Motor neuron (in vitro differentiated cells): ENCODE results near the gene RELN. TPM values are rescaled to one million over a fixed set of nuclear protein-coding genes. Genes with fewer than 3 reads are reported as not detected.
"Not testable (repeated sequence)": the region's sequence is repeated elsewhere in the genome, so short reads cannot be mapped to it uniquely, and the experiment has no call there.

Source experiments
- ATAC-seq, 8 experiments: fragments of 200-7000 bp; cut with Tn5 transposase; replicated peaks in 6 of 8; 2 replicates each; pipeline ENCODE4 v1.8.0; 2021; ENCODE audit warnings: mild to moderate bottlenecking in 8 of 8, moderate library complexity in 8 of 8
- H3K27ac ChIP-seq, 2 donors: fragments of 250-450 bp; sonication (Bioruptor Pico); 2 replicates each; pipeline ENCODE4 v1.9.0; 2021; ENCODE audit warnings: antibody characterized with exemption in 2 of 2, mild to moderate bottlenecking in 2 of 2, moderate library complexity in 1 of 2
- H3K4me1 ChIP-seq, 2 donors: fragments of 250-450 bp; sonication (Bioruptor Pico); replicated peaks in 1 of 2; 2 replicates each; pipeline ENCODE4 v1.6.1; 2021; ENCODE audit warnings: antibody characterized with exemption in 2 of 2, mild to moderate bottlenecking in 2 of 2, moderate library complexity in 1 of 2
- H3K4me3 ChIP-seq, 5 donors: fragments of 250-450 bp; sonication (Bioruptor Pico); 2 replicates each; pipeline ENCODE4 v1.9.0; 2021; ENCODE audit warnings: antibody characterized with exemption in 5 of 5, mild to moderate bottlenecking in 5 of 5, moderate library complexity in 4 of 5
- WGBS, 10 experiments: fragments of 450-650 bp; shearing (Covaris generic); methylation state at CpG; one replicate each; pipeline ENCODE4 v1.0.0; 2022; 5-methylcytosine and 5-hydroxymethylcytosine counted together
- in situ Hi-C, 9 experiments: fragments of 400-800 bp; cut with MboI; loops; one replicate each; pipeline ENCODE4 v1.15.0; 2021; ENCODE audit warnings: low sequenced_read_pairs in 9 of 9, low pct_unique_long_range_greater_than_20kb in 2 of 9; ENCODE audit not compliant: unreplicated experiment in 9 of 9
- total RNA-seq, 8 experiments: library from RNA; unstranded; fragments of 300-600 nt; gene quantifications; 2 replicates each; pipeline versions ENCODE4 v1.2.3 to v1.2.4, GENCODE V29; 2022

RELN gene
- total RNA-seq: 10 to 100 TPM in 6 of 8 experiments, 1 to 10 TPM in 1, under 1 TPM in 1; 0.36 to 72.9 (median 35.2) TPM

- Histone ChIP-seq H3K4me1 (peaks cover 2 to 5% of the 10 kb centered on the region in 2 donors), H3K27ac (peak within 1 kb of the TSS; percentile 54 to 64), H3K4me3 (peak within 1 kb of the TSS; percentile 50 to 87 (median 55))
- 0 to 20% (median 0%) methylated on average over 1 to 9 of the region's 89 CpGs; no CpG with 5 or more reads in 6 of the 10 experiments for WGBS, 10 experiments
- in situ Hi-C loops: no loop called here
- peak; percentile 12 to 84 (median 78) for ATAC-seq
Measured at GRCh38 chr7:103989200-103989784, at the start of gene RELN. Gene RELN (minus strand): TSS chr7:103989658. CDS start chr7:103989356, 302 bp downstream.

GRCh38 chr7:104038136-104038535 lies 48.7 kb upstream of the RELN start:
- in situ Hi-C loops: no loop called here
- Histone ChIP-seq H3K4me3 (no peak overlapping the region), H3K27ac (no peak overlapping the region), H3K4me1 (no peaks in the 10 kb centered on the region)
- ATAC-seq: no peak
- 14 to 93% (median 80%) methylated on average over 1 to 2 of the region's 2 CpGs; no CpG with 5 or more reads in 1 of the 10 experiments for WGBS, 10 experiments

DNA sequence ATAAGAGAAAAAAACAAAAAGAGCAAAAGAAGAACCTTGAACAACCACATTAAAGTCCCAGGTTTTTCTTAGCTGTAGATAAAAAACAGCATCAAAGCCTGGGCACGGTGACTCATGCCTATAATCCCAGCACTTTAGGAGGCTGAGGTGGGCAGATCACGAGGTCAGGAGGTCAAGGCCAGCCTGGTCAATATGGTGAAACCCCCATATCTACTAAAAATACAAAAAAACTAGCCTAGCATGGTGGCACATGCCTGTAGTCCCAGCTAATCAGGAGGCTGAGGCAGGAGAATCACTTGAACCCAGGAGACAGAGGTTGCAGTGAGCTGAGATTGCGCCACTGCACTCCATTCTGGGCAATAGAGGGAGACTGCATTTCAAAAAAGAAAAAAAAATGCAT lies 47.4 kb upstream of the RELN start:
- H3K4me3 ChIP-seq, H3K27ac ChIP-seq, ATAC-seq, H3K4me1 ChIP-seq, in situ Hi-C loops: not testable (repeated sequence)
- 21 to 100% (median 73%) methylated on average over 1 to 3 of the region's 3 CpGs; no CpG with 5 or more reads in 1 of the 10 experiments for WGBS, 10 experiments

DNA sequence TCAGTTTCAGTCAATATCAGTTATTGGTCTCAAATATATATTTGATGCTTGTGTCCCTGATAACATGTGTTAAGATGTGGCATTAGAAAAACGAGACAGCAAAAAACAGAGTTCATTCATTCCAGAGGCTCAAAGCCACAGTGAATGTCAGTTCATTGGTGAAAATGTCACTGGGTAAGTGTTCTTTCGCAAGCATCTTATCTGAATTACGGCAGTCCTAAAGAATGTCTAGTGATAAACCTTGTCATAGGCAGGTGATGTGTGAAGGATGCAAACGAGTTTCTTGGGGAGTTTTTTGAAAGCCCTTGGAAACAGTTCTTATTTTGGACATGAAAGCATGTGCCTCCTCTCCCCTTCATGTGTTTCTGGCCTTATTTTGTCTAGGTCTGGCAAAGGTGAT lies 45.9 kb upstream of the RELN start:
- WGBS, 10 experiments: 20 to 100% (median 84%) methylated on average over 1 to 4 of the region's 4 CpGs
- no peak for ATAC-seq
- Histone ChIP-seq H3K4me1 (no peaks in the 10 kb centered on the region), H3K4me3 (no peak overlapping the region), H3K27ac (no peak overlapping the region)
- in situ Hi-C loops: no loop called here

DNA sequence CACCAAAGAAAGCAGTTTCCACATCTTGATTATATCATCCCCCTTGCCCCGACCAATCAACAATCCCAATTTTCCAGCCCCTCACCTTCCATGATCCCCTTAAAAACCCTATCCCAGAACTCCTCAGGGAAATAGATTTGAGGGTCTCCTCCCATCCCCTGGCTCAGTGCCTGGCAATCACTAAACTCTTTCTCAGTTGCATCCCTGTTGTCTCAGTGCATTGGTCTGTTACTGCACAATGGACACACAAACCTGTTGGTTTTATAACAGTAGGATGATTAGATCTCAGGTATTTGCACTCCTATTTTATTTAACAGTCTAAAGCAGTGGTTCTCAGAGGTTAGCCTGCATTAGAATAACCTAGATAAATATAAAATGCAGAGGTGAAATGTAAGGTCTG lies 45.2 kb upstream of the RELN start:
- no peaks in the 10 kb centered on the region for H3K4me1 ChIP-seq
- in situ Hi-C loops: no loop called here
- ATAC-seq: no peak
- H3K27ac ChIP-seq: no peak overlapping the region
- WGBS, 10 experiments: 0 to 80% (median 33%) methylated on average over 1 of the region's 1 CpG; no CpG with 5 or more reads in 5 of the 10 experiments
- no peak overlapping the region for H3K4me3 ChIP-seq

DNA sequence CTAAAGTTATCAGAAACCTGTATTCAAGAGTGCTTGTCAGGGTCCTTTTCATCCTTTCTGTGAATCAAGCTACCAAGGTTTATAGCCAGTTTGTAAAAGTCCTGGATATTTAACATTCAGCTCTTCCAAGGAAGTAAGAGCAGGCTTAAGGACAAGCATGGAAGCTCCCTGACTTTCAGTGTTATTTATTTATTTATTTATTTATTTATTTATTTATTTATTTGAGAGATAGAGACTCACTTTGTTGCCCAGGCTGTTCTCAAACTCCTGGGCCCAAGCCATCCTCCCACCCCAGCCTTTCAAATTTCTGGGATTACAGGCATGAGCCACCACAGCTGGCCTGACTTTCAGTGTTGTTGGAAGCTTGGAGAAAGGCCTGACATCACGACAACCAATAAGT lies 44.4 kb upstream of the RELN start:
- in situ Hi-C loops: no loop called here

DNA sequence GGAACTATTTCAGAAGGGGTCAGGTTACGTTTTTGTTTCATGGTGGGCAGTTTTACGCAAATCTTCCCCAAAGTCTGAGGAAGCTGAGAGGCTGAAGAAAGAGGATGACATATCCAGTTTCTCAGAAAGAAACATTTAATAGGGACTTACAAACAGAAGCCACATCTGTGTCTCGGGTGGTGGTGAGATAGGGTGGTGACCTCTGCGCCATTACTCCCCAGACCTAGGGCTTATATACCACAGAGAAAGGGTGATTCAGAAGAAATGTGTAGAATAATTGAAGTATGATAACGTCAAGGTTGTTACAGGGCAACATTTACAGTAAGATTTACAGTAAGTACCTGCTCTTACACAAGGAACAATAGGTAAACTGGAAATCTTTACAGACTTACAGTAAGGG lies 43.0 kb upstream of the RELN start:
- in situ Hi-C loops: no loop called here
- Histone ChIP-seq H3K4me3 (no peak overlapping the region), H3K27ac (no peak overlapping the region), H3K4me1 (no peaks in the 10 kb centered on the region)
- ATAC-seq: no peak
- WGBS, 10 experiments: 0 to 100% (median 50%) methylated on average over 1 to 5 of the region's 5 CpGs; no CpG with 5 or more reads in 1 of the 10 experiments

More for the DNA sequence above, 44.4 kb upstream of the RELN start:
- no peak for ATAC-seq
- Histone ChIP-seq H3K4me3 (no peak overlapping the region), H3K4me1 (no peaks in the 10 kb centered on the region), H3K27ac (no peak overlapping the region)
- 0 to 86% (median 73%) methylated on average over 1 of the region's 1 CpG; no CpG with 5 or more reads in 4 of the 10 experiments for WGBS, 10 experiments

DNA sequence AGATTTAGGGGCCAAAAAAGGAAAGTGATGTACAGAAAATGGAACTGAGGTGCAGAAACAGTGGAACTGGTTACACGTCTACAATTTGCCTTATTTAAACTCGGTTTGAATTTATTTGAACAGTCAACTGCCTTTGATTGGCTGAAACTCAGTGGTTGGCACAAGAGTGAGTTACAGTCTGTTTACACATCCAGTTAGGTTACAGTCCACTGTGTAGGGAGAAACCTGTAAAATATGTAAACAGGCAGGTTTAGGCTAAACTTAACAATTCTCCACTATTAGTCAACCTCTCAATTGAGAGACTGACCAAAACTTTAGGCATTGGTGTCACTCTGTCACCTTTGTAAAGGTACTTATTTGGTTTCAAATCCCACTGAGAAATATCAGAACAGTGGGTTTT lies 40.3 kb upstream of the RELN start:
- 0 to 92% (median 60%) methylated on average over 1 to 2 of the region's 2 CpGs; no CpG with 5 or more reads in 3 of the 10 experiments for WGBS, 10 experiments
- in situ Hi-C loops: no loop called here
- ATAC-seq: no peak
- Histone ChIP-seq H3K4me1 (no peaks in the 10 kb centered on the region), H3K4me3 (no peak overlapping the region), H3K27ac (no peak overlapping the region)

GRCh38 chr7:104024632-104025031 lies 35.2 kb upstream of the RELN start:
- 0 to 100% (median 71%) methylated on average over 1 to 2 of the region's 2 CpGs; no CpG with 5 or more reads in 1 of the 10 experiments for WGBS, 10 experiments

GRCh38 chr7:104023100-104023499 lies 33.6 kb upstream of the RELN start:
- in situ Hi-C loops: no loop called here
- no peak overlapping the region for H3K4me3 ChIP-seq
- no peak overlapping the region for H3K27ac ChIP-seq
- no peaks in the 10 kb centered on the region for H3K4me1 ChIP-seq
- no peak for ATAC-seq
- WGBS, 10 experiments: 0 to 92% (median 31%) methylated on average over 1 to 3 of the region's 3 CpGs; no CpG with 5 or more reads in 7 of the 10 experiments

More at GRCh38 chr7:104024632-104025031, 35.2 kb upstream of the RELN start:
- H3K27ac ChIP-seq: no peak overlapping the region
- no peak overlapping the region for H3K4me3 ChIP-seq
- in situ Hi-C loops: no loop called here
- no peak for ATAC-seq
- H3K4me1 ChIP-seq: no peaks in the 10 kb centered on the region

- Histone ChIP-seq H3K4me1 (no peaks in the 10 kb centered on the region), H3K4me3 (no peak overlapping the region), H3K27ac (no peak overlapping the region)
- in situ Hi-C loops: no loop called here
- WGBS, 10 experiments: 0 to 100% (median 87%) methylated on average over 1 of the region's 1 CpG; no CpG with 5 or more reads in 2 of the 10 experiments
- ATAC-seq: no peak
Measured at GRCh38 chr7:104018425-104018824, 29.0 kb upstream of the RELN start.

GRCh38 chr7:104017001-104017400 lies 27.5 kb upstream of the RELN start:
- in situ Hi-C loops: no loop called here

DNA sequence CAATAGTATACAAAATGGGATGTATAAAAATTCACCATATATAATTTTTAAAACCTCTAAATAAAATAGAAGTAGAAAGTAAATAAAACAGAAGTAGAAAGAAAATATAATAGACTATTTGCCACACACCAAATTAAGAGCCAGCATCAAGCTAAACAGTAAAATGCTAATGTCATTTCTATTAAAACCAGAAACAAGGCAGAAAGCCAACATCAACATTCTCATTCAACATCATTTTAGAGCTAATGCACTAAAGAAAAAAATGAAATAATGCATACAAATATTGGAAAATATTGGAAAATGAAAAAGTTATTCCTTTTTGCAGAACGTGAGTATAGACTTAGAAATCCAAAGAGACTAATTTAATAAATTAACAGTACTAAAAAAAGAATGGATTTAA lies 23.4 kb upstream of the RELN start:
- in situ Hi-C loops: no loop called here
- 0 to 100% (median 14%) methylated on average over 1 of the region's 1 CpG; no CpG with 5 or more reads in 1 of the 10 experiments for WGBS, 10 experiments
- no peak overlapping the region for H3K27ac ChIP-seq
- H3K4me3 ChIP-seq: no peak overlapping the region
- peaks cover 0 to 3% of the 10 kb centered on the region in 2 donors for H3K4me1 ChIP-seq
- no peak for ATAC-seq

More at GRCh38 chr7:104017001-104017400, 27.5 kb upstream of the RELN start:
- ATAC-seq: no peak
- WGBS, 10 experiments: 0 to 100% (median 86%) methylated on average over 2 of the region's 2 CpGs; no CpG with 5 or more reads in 2 of the 10 experiments
- no peak overlapping the region for H3K4me3 ChIP-seq
- H3K27ac ChIP-seq: no peak overlapping the region
- H3K4me1 ChIP-seq: no peaks in the 10 kb centered on the region

DNA sequence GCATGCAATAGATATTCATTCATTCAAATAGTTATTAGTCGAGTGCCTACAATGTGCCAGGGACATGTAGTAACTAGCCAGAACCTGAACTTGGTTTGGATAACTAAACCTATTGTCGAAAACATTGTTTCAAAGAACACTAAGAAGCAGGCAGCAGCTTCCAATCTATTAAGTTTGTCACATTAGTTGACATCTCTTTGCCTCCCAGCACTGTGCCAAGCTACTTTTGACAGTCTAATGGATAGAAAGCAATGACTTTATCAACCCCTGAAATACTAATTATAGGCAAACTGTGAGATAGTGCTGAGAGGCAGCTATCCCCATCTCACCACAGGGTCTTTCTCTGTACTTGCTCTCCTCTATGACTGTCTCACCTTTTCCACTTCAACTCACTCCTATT lies 22.4 kb upstream of the RELN start:
- Histone ChIP-seq H3K4me1 (peaks cover 0 to 3% of the 10 kb centered on the region in 2 donors), H3K4me3 (no peak overlapping the region), H3K27ac (no peak overlapping the region)
- in situ Hi-C loops: no loop called here
- 20 to 100% (median 43%) methylated on average over 1 to 2 of the region's 2 CpGs; no CpG with 5 or more reads in 5 of the 10 experiments for WGBS, 10 experiments
- ATAC-seq: no peak
